Limb (tissue), 2 donors: Measurements from ENCODE around the gene GPR83.
A peak's percentile ranks its signal among the peaks of the same experiment; 100 is the strongest.
"Not testable (repeated sequence)": the region's sequence is repeated elsewhere in the genome, so short reads cannot be mapped to it uniquely, and the experiment has no call there.

Experiments
- DNase-seq, 2 donors: peaks; one replicate each; pipeline ENCODE4 v3.0.0-alpha.2; 2016; ENCODE audit errors: extremely low spot score in 2 of 2

Gene GPR83

DNA sequence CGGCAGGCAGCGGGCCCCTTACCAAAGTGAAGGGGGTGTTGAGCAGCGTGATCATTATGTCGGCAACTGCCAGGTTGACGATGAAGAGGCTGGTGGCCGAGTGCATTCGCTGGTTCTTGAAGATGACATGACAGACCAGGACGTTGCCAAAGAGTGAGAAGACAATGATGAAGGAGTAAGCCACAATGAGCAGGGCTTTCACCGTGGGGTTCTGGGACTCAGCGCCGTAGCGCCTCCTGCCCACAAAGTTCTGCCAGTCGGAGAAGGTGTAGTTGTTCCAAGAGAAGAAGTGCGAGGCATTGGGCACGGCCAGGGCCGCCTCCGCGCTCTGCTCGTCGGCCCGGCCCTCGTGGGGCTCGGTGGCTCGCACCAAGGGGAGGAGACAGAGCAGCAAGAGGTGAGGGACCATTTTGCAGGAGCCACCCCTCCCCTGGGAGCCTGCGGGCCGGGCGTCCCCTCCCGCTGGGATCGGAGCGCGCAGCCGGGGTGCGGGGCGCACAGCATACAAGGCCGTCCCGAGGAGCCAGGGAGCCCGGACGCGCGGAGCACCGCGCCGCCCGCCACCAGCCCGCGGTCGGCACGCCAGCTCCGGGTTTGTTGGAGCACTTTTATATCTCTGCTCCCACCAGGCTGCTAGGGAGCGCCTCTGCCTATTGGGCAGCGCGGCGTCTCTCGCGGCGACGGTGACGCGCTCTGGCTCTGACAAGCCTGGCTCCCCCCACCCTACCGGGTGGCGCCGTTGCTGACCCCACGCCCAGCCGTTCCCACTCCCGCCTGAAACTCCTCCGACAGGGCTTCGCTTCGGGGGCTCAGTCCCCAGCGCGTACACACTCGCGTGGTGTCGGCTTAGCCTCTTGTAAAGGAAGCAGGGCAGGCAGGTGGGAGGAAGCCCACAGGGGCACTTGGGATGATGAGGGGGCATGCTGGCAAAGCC is at the start of gene GPR83:
Gene GPR83 (minus strand): TSS at position 581 of the 934 bp plus-strand sequence. CDS start 172 bp downstream, at position 409.
- DNase-seq, result peak in 1 of 2 donors; percentile 62

GRCh38 chr11:94450048-94450447 is 48.8 kb upstream of the GPR83 start:
- DNase-seq, result no peak

- DNase-seq, result no peak
These were observed 48.2 kb upstream of the GPR83 start for GRCh38 chr11:94449437-94449836.

DNA sequence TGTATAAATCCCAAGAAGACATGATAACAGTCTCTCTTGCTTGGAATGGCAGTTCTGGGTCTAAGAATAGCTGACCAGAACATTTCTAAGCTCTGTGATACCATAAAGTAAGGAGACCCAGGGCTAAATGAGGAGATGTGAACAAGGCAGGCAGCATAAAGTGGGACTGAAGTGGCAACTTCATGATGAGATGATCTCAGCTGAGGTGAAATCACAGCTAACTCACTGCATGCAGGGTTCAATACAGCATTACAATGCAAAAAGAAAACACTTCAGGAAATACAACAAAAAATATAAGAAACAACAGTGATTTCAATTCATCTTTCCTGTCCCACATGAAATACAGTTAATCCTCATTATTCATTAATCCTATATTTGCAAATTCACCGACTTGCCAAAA is 47.8 kb upstream of the GPR83 start:
- DNase-seq, result no peak

DNA sequence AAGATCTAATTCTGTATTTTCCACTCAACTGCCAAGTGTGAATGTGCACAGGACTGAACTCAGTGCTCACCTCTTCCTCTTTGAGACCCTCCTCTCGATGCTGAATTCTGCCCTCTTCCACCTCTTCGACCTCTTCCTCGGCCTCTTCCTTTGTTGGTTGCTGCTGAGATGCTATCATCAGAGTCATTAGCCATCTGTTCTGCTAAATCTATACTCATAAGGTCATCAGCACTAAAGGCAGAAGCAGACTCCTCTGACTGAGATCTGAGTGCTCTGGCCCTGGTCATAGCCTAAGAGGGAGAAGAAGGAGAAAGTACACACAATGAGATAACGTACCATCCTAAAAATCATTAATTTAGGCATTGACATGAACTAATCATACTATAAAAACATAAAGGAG is 45.9 kb upstream of the GPR83 start:
- DNase-seq, result no peak

GRCh38 chr11:94445641-94446040 is 44.4 kb upstream of the GPR83 start:
- DNase-seq, result no peak

DNA sequence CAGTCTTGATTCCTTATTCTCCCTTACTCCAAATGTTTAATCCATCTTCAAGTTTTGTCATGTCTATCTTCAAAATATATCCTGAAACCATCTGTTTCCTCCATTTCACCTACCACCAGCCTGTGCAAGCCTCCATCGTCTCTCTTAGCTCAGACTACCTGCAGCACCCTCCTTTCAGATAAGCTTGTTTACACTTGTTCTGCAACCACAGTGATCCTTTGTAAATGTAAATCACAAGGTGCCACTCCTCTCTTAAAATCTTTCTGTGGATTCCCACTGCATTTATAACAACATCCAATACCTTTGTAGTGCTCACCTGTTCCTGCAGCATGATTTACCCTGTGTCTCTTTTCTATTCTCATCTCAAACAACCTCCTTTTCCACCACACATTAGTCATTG is 31.8 kb upstream of the GPR83 start:
- DNase-seq, result no peak

DNA sequence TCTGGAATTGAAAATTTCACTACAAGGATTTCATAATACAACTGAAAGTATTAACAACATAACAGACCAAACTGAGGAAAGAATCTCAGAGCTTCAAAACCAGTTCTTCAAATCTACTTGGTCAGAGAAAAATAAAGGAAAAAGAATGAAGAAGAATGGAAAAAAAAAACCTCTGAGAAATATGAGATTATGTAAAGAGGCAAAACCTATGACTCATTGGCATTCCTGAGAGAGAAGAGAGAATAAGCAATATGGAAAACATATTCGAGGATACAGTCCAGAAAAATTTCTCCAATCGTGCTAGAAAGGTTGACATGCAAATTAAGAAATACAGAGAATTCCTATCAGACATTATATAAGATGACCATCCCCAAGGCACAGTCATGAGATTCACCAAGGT is 23.4 kb upstream of the GPR83 start:
- no peak for DNase-seq

- no peak for DNase-seq
These were observed 22.8 kb upstream of the GPR83 start for GRCh38 chr11:94424011-94424410.

DNA sequence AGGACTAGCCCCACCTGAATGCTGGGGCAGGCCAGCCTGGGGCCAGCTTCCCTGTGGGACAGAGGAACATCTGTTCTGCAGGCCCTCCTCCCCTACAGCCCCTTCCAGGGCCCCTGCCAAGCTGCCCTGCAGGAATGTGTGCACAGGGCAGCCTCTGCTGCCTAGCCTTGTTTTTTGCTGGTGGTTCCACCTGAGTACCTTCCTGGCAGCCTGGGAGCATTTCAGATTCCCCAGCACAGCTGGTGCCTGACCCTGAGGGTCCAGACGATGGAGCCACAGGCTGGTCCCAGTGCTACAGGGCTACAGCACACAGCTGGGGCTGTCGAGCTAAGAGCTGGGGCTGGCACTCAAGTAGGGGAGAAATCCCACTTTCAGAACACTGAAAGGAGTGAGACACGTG is 22.3 kb upstream of the GPR83 start:
- DNase-seq, result no peak

- DNase-seq, result no peak
These were observed 17.0 kb upstream of the GPR83 start for GRCh38 chr11:94418123-94418765.

GRCh38 chr11:94417386-94417987 is 16.3 kb upstream of the GPR83 start:
- peak in 1 of 2 donors; percentile 29 for DNase-seq

DNA sequence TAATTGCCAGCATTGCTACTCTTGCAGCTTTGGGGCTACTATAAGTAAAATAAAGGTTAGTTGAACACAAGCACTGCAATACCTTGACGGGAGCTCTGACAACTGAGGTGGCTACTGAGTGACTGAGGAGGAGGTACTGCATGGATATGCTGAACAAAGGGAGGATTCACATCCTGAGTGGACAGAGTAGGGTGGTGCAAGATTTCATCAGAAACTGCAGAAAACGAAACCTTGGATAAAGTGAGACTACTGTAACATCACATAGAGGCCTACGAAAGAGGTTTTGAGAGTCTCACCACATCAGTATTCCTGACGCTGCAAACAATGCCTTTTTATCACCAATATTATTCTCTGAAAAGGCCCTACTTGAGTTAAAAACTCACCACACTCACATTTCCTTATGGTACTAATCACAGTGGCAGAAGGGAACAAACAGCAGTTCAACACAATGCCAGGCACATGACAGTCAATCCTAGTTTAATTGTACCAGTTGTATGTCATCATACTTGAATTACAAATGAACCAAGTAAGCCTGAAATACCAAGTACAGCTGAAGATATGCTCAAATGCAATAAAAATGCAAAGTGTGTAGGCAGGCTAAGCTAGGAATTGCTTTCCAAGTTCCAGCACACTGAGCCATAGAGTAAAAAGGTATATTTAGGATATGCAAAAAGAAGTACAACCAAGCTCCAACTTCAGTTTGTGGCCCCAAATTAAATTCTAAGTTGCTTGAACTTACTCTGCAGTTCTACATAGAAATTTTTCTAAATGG is 4.0 kb upstream of the GPR83 start:
- no peak for DNase-seq

- DNase-seq, result no peak
These were observed 1.1 kb upstream of the GPR83 start for GRCh38 chr11:94402355-94402754.

DNA sequence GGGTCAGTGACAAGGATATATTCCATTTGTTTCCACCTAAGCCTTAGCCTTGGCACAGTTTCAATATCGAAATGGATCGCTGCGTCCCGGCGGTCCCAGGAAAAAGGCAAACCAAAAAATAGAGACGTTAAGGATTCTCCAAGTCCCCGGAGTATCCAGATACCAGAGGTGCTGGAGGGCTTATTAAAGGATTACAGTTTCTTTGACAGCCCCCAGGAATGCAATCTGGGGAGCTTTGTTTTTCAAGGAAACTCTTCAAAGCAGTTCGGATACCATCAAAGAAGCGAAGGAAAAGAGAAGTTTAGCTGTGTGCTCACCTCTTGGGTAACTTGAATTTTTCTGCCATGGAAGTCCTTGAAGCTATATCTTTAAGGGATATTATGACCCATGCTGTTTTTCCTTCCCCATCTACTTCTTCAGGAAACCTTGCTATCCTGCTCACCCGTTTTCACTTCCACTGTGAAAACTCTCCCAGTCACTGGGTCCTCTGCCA is 600 bp upstream of the GPR83 start:
- no peak for DNase-seq

- DNase-seq, result no peak
These were observed 771 bp downstream of the GPR83 start for GRCh38 chr11:94400457-94400838.

GRCh38 chr11:94400050-94400449 is 1.2 kb downstream of the GPR83 start:
- DNase-seq, result no peak

GRCh38 chr11:94398101-94398500 is 3.1 kb downstream of the GPR83 start:
- DNase-seq, result no peak

- DNase-seq, result no peak
These were observed 4.9 kb downstream of the GPR83 start for GRCh38 chr11:94396282-94396681.

- not testable (repeated sequence) for DNase-seq
These were observed 9.3 kb downstream of the GPR83 start for GRCh38 chr11:94391937-94392336.

DNA sequence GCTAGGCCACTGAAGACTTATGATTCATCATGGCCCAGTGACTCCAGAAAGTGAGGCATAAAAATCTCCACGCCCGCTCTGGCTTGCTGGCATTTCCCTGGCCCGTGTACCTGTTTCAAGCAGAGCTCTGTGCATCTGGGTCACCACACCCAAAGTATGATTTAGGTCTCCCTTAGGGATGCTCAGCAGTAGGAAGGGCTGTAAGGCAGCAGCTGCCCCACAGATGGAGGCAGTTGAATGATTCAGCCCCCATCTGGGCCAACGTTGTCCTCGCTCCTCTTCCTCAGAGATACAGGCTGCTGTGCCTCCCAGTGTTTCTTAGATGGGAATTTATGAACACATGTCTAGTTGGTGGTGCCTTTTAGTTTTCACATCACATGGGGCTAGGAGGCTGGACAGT is 21.6 kb downstream of the GPR83 start:
- DNase-seq, result no peak
